Lower leg skin (tissue), 3 donors: ENCODE results near the gene ZNF593OS.

Experiments
- CTCF ChIP-seq, 3 donors: fragments of 450-650 bp; IDR thresholded peaks; one replicate each; pipeline ENCODE4 v1.5.1; 2016; ENCODE audit warnings: antibody characterized with exemption in 3 of 3, mild to moderate bottlenecking in 3 of 3, moderate library complexity in 2 of 3
- POLR2A ChIP-seq, 2 donors: fragments of 450-650 bp; IDR thresholded peaks; one replicate each; pipeline ENCODE4 v1.6.1; 2016 to 2017; ENCODE audit warnings: antibody characterized with exemption in 2 of 2, mild to moderate bottlenecking in 1 of 2, moderate library complexity in 1 of 2

- TF ChIP-seq POLR2A (IDR thresholded peaks at IDR 0.05) (no peak), CTCF (IDR thresholded peaks at IDR 0.05) (no peak)
These were observed 49.5 kb downstream of the ZNF593OS start for GRCh38 chr1:26121854-26122773.
